ENCODE data around the gene RANBP1.
"Not testable (repeated sequence)": the region's sequence is repeated elsewhere in the genome, so short reads cannot be mapped to it uniquely, and the experiment has no call there.

The RANBP1 gene
- long read RNA-seq, transcript RANBP1-202 (6 exons, 1,132 nt): minor isoform, 60 of 186 reads
- long read RNA-seq, transcript RANBP1-201 (6 exons, 837 nt): major isoform, 98 of 186 reads
- long read RNA-seq, partial matches to known transcripts: 16 of 186 reads
- long read RNA-seq, other reads (novel, unspliced or antisense): 6 of 186 reads

DNA sequence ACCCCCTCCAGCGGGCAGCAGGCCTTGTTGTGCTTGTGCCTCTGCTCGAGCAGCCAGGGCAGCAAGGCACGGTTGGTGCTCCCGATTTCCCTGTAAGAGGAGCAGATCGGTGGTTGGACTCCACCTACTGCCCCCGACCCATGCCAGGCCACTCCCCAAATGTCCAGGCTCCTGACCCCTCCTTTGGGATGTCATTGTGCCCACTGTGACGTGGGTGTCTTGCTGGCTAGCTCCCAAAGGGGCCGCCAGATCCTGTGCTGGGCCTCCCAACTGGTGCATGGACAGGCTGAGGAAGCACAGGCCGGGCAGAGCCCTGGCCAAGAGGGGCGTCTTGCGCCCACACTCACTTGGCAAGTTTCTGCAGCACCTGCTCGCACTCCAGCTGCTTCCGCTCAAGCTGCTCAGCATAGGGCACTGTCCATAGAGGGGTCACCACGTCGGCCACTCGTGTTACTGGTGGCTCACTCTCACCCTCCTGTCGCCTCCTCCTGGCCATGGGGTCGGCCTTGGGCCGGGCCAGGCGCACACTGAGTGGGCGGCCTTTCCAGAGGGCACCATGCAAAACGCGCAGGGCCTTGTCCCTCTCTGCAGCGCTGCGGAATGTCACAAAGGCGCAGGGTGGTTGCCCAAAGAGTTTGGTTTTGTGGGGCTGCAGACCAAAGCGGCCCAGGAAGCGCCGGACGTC, at the start of gene RANBP1:
Gene RANBP1 (plus strand): TSS at position 414 of the 685 bp plus-strand sequence. CDS start 81 bp downstream, at position 495.
- TF ChIP-seq POLR2AphosphoS5 (IDR thresholded peaks at IDR 0.05; ENCODE audit: low read depth): 0 out of 2 replicates have a peak, but pooled peaks have one; percentile 10
- no peak for TF ChIP-seq SPI1 (IDR thresholded peaks at IDR 0.05; ENCODE audit: borderline replicate concordance, low read depth)
- TF ChIP-seq, protein P1, sequence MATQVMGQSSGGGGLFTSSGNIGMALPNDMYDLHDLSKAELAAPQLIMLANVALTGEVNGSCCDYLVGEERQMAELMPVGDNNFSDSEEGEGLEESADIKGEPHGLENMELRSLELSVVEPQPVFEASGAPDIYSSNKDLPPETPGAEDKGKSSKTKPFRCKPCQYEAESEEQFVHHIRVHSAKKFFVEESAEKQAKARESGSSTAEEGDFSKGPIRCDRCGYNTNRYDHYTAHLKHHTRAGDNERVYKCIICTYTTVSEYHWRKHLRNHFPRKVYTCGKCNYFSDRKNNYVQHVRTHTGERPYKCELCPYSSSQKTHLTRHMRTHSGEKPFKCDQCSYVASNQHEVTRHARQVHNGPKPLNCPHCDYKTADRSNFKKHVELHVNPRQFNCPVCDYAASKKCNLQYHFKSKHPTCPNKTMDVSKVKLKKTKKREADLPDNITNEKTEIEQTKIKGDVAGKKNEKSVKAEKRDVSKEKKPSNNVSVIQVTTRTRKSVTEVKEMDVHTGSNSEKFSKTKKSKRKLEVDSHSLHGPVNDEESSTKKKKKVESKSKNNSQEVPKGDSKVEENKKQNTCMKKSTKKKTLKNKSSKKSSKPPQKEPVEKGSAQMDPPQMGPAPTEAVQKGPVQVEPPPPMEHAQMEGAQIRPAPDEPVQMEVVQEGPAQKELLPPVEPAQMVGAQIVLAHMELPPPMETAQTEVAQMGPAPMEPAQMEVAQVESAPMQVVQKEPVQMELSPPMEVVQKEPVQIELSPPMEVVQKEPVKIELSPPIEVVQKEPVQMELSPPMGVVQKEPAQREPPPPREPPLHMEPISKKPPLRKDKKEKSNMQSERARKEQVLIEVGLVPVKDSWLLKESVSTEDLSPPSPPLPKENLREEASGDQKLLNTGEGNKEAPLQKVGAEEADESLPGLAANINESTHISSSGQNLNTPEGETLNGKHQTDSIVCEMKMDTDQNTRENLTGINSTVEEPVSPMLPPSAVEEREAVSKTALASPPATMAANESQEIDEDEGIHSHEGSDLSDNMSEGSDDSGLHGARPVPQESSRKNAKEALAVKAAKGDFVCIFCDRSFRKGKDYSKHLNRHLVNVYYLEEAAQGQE (IDR thresholded peaks at IDR 0.05; ENCODE audit: insufficient replicate concordance, low read depth): no peak
- no peak for TF ChIP-seq GABPA (IDR thresholded peaks at IDR 0.05; ENCODE audit: low read depth)
- TF ChIP-seq, protein P2, sequence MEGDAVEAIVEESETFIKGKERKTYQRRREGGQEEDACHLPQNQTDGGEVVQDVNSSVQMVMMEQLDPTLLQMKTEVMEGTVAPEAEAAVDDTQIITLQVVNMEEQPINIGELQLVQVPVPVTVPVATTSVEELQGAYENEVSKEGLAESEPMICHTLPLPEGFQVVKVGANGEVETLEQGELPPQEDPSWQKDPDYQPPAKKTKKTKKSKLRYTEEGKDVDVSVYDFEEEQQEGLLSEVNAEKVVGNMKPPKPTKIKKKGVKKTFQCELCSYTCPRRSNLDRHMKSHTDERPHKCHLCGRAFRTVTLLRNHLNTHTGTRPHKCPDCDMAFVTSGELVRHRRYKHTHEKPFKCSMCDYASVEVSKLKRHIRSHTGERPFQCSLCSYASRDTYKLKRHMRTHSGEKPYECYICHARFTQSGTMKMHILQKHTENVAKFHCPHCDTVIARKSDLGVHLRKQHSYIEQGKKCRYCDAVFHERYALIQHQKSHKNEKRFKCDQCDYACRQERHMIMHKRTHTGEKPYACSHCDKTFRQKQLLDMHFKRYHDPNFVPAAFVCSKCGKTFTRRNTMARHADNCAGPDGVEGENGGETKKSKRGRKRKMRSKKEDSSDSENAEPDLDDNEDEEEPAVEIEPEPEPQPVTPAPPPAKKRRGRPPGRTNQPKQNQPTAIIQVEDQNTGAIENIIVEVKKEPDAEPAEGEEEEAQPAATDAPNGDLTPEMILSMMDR (IDR thresholded peaks at IDR 0.05; ENCODE audit: insufficient read depth, low read length): no peak
- Histone ChIP-seq H3K4me3 (replicated peaks; ENCODE audit: insufficient read depth, low read length) (peak within 1 kb of the TSS; percentile 98), H3K27ac (replicated peaks) (peak within 1 kb of the TSS; percentile 90), H3K27me3 (ENCODE audit: insufficient read depth, poor library complexity, severe bottlenecking) (no peaks in the 10 kb centered on the region)
- DNase-seq (ENCODE audit: low read depth in 1 of 2, low spot score in 1 of 2): no peak

DNA sequence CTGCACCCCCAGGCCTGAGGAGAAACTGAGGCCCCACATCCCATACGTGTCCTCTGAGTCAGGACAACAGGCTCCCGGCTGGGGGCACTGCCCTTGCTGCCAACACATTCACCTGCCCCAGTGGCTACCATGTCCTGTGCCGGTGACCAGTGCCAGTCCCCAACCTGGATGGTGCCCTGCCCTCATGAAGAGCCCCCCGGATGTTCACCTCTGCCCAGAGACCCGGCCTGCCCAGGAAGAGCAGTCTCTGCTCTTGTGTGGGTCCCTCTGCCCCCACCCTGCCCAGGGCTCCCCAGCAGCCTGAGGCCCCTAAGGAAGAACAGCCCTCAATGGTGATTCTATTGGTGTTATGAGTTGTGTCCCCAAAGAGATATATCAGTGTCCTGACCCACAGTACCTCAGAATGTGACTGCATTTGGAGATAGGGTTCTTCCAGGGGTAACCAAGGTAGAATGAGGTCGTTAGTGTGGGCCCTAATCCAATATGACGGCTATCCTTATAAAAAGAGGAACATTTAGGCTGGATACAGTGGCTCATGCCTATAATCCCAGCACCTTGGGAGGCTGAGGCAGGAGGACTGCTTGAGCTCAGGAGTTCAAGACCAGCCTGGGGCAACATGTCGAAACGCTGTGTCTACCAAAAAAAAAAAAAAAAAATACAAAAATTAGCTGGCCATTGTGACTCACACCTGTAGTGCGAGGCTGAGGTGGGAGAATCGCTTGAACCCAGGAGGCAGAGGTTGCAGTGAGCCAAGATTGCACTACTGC, 49.1 kb upstream of the RANBP1 start:
- TF ChIP-seq, protein P1 (IDR thresholded peaks at IDR 0.05; ENCODE audit: insufficient replicate concordance, low read depth): no peak
- TF ChIP-seq GABPA (IDR thresholded peaks at IDR 0.05; ENCODE audit: low read depth) (no peak), POLR2AphosphoS5 (IDR thresholded peaks at IDR 0.05; ENCODE audit: low read depth) (no peak), SPI1 (IDR thresholded peaks at IDR 0.05; ENCODE audit: borderline replicate concordance, low read depth) (no peak)
- no peak for DNase-seq (ENCODE audit: low read depth in 1 of 2, low spot score in 1 of 2)
- Histone ChIP-seq H3K27ac (replicated peaks) (no peak overlapping the region), H3K4me3 (replicated peaks; ENCODE audit: insufficient read depth, low read length) (no peak overlapping the region), H3K27me3 (ENCODE audit: insufficient read depth, poor library complexity, severe bottlenecking) (no peaks in the 10 kb centered on the region)

DNA sequence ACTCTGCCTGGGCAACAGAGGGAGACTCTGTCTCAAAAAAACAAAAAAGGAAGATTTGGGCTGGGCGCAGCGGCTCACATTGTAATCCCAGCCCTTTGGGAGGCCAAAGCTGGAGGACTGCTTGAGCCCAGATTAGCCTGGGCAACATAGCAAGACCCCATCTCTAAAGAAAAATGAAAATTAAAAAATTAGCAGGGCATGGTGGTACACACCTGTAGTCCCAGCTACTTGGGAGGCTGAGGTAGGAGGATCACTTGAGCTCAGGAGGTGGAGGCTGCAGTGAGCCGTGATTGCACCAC, 48.6 kb upstream of the RANBP1 start:
- not testable (repeated sequence) for H3K4me3 ChIP-seq (replicated peaks; ENCODE audit: insufficient read depth, low read length); DNase-seq (ENCODE audit: low read depth in 1 of 2, low spot score in 1 of 2); H3K27ac ChIP-seq (replicated peaks); H3K27me3 ChIP-seq (ENCODE audit: insufficient read depth, poor library complexity, severe bottlenecking)

DNA sequence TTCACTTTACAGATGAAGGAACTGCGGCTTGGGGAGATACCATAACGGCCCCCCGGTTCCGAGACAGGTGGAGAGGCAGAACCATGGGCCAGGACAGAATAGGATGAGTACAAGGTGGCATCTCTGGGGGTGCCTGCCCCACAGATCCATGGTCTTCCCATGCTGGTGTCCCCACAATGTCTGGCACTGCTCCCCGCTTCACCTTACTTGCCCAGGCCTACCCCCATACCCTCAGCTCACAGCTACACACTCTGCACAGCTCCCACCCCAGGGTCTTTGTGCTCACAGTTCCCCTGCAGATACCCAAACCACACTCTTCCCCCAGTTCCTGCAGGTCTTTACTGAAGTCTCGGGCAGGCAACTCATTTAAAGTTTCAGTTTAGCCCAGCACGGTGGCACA, 47.3 kb upstream of the RANBP1 start:
- Histone ChIP-seq H3K4me3 (replicated peaks; ENCODE audit: insufficient read depth, low read length) (no peak overlapping the region), H3K27ac (replicated peaks) (no peak overlapping the region), H3K27me3 (ENCODE audit: insufficient read depth, poor library complexity, severe bottlenecking) (no peaks in the 10 kb centered on the region)
- TF ChIP-seq GABPA (IDR thresholded peaks at IDR 0.05; ENCODE audit: low read depth): no peak
- DNase-seq (ENCODE audit: low read depth in 1 of 2, low spot score in 1 of 2): no peak

DNA sequence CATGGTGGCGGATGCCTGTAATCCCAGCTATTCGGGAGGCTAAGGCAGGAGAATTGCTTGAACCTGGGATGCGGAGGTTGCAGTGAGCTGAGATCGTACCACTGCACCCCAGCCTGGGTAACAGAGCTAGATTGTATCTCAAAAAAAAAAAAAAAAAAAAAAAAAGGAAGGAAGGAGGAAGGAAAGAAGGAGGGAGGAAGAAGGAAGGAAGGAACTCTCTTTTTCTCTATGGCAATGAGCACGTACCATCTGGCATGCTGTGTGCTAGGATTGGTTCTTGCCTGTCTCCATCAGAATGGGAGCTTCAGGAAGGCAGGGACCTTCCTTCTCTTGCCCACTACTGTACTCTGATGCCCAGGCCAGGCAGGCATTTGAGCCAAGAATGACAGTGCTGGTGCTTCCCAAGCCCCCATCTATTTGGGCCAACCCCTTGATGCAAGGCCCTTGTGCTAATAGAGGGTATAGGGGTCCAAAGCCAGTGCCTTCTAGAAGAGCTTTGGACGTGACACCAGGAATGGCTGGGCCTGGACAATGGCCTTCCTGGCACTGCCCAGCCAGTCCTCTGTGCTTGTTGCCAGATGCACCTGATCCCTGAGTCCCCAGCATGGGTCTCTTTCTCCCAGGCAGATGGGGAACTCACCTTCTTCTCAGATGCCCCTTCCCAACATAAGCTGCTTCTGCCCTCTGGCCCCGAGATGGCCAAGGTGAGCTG, 46.4 kb upstream of the RANBP1 start:
- Histone ChIP-seq H3K27ac (replicated peaks) (no peak overlapping the region), H3K27me3 (ENCODE audit: insufficient read depth, poor library complexity, severe bottlenecking) (no peaks in the 10 kb centered on the region), H3K4me3 (replicated peaks; ENCODE audit: insufficient read depth, low read length) (no peak overlapping the region)
- TF ChIP-seq GABPA (IDR thresholded peaks at IDR 0.05; ENCODE audit: low read depth) (no peak), POLR2AphosphoS5 (IDR thresholded peaks at IDR 0.05; ENCODE audit: low read depth) (no peak), SPI1 (IDR thresholded peaks at IDR 0.05; ENCODE audit: borderline replicate concordance, low read depth) (no peak)
- TF ChIP-seq, protein P1 (IDR thresholded peaks at IDR 0.05; ENCODE audit: insufficient replicate concordance, low read depth): no peak
- TF ChIP-seq, protein P2 (IDR thresholded peaks at IDR 0.05; ENCODE audit: insufficient read depth, low read length): no peak
- no peak for DNase-seq (ENCODE audit: low read depth in 1 of 2, low spot score in 1 of 2)
